TTC549 (cell line): Measurements from ENCODE around the gene FAM83C.

Experiments used
- FAIRE-seq: peaks from 2 replicates; lab custom pipeline; 2012; peaks lifted over from hg19 to GRCh38; lab: Jason Lieb, UNC

The FAM83C gene

DNA sequence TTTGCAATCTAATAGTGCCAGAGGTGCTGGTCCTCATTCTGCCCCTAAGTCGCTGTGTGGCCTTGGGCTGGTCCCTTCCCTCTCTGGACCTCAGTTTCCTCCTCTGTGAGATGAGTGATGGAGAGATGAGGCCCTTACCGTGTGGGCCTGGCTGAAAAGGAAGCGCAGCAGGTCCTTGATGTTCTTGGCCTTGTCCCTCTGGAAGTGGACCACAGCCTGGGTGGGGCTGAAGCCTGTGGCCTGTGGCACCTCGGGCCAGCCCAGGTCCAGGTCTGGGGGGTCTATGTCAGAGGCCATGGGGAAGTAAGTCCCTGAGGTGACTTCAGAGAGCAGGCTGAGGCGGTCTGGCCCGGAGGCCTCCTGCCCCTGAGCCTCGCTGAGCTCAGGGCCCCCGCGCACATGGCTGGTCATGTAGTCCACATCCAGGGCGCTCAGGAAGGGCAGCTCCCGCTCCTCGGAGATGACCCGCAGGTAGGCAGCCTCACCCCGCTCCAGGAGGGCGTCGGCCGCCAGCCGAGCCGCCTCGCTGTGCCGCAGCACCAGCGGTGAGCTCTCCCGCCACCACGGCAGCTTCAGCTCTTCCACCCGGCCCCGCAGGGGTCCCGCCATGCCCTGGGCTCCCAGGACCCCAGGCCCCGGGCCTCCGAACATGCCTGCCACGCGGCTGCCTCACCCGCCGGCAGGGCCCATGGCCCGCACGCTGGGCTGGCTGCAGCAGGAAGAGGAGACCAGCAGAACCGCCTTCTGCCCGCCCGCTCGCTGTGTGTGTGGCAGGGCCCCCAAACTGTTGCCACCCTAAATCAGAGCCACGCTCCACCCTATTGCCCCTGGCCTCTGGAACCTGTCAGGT is at the start of gene FAM83C:
Gene FAM83C, minus strand, starts transcription at position 772 of the 850 bp plus-strand sequence. Its CDS starts 121 bp downstream, at position 651.
- no peak for FAIRE-seq

DNA sequence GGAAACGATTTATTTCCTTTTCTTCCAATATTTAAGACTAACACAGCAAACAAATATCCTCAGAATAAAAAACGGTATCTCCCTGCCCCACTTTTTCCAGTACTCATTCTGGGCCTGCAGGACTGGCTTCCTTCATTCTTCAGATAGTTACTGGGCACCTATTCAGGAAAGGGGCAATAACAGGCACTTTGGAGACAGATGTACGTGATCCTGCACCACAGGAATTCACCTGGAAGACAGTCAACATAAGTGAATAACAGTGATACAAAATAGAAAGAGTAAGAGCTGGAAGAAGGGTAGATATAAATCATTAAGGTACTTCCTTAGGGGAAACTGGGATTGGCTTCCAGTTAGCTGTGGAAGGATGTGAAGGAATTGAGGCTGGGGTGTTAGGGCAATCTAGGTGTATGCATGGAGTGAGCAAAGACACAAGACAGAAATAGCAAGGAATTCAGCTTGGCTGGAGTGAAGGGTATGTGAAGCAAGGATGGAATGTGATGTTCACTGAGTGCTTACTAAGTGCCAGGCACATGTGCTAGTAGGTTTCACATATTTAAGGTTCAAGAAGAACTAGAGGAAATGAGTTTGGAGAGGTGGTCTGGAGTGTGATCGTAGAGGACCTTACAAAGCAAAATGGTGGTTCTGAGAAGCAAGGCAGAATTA is 49.3 kb upstream of the FAM83C start:
- no peak for FAIRE-seq

DNA sequence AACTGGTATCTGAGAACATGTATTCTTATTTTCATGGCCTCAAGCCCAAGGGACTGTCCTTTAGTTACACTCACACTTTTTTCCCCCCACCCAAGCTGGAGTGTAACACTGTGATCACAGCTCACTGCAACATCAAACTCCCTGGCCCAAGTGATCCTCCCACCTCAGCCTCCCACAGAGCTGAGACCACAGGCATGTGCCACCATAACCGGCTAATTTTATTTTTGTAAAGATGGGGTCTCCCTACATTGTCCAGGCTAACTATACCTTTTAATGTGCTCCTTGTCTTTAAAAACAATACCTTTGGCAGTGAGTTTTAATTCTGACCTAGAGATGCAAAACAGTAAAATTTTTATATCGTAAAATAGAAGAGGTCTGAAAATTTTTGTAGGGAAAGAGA is 48.2 kb upstream of the FAM83C start:
- no peak for FAIRE-seq

DNA sequence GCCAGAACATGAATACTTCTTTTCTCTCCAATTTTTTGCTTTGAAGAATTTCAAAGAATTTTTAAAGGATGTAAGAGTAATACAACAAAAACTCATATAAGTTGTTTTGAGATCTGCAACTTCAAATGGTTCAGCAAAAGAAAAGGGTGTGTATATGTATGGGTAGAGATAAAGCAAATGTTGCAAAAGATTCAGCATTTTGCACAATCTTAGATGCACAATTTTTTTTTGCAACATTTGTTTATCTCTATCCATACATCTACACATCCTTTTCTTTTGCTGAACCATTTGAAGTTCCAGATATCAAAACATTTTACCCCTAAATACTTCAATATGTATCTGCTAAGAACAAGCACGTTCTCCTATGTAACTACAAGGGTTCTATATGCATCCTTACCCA is 47.4 kb upstream of the FAM83C start:
- no peak for FAIRE-seq

DNA sequence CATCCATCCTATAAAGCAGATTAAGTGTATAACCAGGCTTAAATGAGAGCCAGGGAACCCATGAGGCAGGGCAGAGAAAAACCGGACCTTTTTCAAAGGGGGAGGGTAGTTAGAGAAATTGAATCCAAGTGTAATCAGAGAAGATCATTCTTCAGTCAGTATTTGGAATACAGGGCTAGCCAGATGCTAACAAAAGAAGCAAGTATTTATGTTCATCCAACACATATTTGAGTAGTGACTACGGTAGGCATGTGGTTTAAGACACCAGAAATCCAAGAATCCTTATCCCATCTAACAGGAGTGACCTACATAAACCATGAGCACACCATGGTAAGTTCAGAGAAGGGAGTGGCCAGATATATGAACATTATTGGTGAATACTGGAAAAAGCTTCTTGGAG is 46.8 kb upstream of the FAM83C start:
- no peak for FAIRE-seq

DNA sequence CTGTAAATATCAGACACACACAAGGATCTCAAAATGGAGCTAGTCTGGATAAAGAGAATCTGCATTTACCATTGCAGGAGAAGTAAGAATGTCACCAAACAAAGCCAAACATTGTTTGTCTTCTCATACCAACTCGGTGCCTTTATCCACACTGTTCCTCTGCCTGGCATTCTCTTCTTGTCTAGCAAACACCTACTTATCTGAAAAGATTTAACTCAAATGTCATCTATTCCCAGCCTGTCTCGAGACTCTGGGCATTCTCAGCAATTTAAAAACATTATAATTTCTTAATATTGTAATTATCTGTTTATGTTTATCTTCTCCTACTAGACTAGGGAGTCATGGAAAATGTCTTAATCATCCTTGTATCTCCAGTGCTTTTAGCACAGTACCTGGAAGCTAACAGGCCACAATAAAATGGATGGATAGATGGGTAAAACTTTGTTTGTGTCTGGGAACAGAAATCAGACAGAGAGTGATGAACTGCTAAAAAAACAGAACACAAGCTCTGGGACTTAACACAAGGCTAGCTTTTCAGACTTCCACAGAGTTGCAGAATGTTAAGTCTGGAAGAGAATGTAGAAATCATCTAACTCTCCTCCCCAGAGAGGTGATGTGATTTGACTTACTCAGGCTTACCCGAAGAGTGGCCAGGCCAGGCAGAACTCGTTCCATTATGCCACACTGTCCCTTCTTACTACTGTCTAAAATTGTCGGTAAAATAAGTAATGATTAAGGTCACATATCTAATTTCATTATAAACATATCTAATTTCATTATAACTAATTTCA is 42.3 kb upstream of the FAM83C start:
- no peak for FAIRE-seq

DNA sequence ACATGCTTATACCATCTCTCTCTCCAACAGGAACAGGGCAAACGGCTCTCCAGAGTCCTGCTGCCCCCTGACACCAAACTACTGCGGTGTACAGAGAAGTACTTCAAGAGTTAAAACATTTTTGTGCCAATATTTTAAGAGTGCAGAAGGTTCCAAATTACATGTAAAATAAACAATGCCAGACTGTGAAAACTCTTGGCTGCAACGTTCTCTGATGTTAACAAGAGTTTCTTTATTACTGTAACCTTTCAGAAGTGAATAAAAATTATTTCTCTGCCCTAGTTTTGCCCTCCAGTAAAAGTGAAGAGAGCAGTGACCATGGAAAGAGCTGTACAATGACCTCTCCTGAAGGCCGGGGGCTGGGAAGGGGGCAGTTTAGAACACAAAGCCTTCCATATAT is 41.4 kb upstream of the FAM83C start:
- no peak for FAIRE-seq

DNA sequence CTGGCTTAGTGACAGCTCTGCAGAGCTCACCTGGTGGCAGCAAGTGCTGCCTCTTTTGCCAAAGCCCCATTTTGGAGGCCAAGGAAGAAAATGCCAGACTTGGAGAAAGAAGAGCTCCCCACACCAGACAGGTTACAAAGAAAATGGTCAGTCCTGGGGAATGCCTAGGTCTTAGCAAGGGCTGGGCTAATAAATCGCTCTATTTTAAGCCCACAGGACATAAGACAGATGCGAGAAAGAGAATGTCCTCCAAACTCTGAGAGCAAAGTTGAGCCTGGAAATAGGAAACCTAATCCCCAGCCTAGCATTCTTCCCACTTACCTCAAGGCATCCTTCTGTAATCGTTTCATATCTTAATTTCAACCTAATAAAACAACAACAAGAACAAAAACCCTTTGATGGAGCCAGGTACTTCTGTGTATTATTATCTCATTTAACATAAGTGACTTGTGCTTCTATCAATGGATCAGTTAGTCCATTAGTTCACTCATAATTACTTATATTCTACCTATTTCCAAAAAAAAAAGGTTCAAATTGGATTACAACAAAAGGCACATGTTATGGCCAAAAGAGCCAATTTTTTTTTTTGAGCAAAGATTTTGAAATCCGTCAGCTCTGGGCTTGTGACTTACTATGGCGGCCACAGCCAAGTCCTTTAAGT is 40.4 kb upstream of the FAM83C start:
- no peak for FAIRE-seq

DNA sequence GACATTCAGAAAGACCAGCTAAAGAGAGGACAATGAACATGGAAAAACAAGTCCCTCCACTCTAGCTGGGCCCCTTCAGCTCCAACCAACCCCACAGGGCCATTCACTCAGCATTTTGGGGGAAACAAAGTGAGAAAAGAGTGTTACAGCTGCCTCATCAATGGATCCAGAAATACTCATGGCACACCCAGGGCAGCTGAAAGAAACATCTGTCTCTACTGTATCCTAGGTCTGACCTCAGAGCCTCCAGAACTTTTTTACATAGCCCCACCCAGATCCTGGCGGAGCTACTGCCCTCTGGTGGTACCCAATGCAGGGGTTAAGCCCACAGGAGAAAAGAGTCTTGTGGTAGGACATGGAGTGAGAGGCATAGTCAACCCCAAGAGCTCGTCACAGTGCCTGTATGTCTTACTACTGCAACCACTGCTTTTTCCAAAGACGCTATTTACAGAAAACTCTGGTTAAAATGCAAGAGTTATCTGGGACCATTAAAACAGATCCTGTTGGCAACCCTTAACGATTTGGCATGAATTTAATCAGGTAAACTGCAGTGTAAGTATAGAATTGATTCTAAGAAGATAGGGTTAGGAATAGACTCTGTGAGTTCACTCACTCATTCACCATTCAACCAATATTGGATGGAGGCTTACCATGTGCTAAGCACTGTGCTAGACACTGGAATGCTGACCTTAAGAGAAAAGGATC is 37.4 kb upstream of the FAM83C start:
- no peak for FAIRE-seq

DNA sequence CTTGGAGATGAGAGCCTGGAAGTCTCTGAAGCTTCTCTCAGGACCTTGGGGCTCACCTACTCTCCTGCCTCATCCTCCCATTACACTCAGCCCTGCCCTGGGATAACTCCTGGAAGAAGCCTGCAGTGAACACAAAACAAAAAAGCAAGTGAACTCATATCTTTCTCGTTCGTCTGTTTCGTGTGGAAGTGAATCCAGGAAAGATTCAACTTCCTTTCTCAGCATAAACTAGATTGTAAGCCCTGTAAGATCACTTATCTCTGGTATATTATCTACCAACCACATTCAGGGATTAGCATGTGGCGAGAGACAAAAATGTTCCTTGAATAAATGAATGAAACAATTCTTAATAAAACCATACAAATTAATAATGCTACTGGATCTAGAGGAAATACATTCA is 36.5 kb upstream of the FAM83C start:
- no peak for FAIRE-seq

DNA sequence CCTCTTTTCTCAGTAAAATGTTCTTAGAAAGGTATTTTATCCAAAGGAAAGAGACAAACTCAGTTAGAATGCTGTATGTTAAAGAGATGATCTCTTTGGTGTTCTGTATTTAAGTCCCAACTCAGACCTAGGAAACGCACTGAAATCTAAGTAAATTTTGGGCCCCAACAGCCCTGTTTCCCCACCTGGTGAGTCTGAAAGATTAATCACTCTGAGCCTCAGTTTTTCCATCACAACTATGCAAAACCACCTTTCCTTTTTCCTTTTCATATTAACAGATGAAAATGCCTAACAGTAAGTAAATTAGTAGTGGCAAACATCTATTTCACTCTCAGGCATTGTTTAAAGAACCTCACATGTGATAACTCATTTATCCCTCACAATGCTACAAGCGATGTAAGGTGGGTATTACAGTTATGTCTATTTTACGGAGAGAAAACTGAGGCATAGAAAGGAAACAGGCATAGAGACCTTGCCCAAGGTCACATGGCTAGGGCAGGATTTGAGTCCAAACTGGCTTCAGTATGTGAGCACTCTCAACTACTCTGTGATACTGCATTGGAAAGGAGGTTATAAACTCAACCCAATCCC is 36.0 kb upstream of the FAM83C start:
- FAIRE-seq = no peak

DNA sequence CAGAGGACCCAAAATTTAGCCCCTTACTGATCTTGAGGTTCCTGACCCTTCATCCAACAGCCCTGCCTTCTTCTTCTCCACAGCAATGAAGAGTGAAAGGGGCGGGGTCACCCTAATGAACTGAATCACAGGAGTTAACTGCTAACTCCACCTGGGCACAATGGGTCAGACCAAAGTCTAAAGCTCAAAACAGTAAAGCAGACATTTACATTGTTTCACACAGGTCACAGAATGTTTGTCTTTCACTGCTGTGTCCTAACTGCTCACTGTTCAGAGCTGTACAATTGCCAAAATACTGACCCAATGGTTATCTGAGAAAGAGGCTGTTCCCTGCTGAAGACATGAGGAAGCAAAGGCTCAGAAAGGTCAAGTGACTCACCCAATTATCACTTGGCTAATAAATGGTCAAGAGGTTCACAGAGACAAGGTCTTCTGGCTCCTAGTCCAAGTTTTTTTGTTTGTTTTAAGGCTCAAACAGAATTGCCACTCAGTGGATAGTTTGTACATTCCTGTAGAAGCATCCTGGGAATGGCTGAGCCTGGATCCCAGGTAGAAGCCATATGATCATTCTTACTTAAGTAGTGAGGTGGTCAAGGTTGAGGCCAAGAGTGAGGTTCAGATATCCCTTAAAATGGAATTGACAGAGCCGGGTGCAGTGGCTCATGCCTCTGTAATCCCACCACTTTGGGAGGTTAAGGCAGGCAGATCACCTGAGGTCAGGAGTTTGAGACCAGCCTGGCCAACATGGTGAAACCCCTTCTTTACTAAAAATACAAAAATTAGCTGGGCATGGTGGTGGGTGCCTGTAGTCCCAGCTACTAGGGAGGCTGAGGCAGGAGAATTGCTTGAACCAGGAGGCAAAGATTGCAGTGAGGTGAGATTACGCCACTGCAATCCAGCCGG is 35.1 kb upstream of the FAM83C start:
- no peak for FAIRE-seq

DNA sequence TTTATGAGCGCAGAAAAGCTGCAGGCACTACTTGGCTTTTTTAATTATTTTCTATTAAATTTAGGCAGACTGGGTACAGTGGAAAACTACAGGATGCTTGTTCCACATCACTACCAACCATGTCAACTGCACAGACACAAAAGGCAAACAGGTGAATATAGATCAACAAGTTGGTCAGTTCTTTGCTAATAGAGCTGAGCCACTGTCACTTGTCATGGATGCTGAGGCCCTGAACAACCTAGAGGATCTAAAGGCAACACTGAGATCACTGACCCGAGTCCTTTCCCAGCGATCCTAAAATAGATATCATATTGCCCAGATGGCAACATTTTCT is 34.5 kb upstream of the FAM83C start:
- no peak for FAIRE-seq

DNA sequence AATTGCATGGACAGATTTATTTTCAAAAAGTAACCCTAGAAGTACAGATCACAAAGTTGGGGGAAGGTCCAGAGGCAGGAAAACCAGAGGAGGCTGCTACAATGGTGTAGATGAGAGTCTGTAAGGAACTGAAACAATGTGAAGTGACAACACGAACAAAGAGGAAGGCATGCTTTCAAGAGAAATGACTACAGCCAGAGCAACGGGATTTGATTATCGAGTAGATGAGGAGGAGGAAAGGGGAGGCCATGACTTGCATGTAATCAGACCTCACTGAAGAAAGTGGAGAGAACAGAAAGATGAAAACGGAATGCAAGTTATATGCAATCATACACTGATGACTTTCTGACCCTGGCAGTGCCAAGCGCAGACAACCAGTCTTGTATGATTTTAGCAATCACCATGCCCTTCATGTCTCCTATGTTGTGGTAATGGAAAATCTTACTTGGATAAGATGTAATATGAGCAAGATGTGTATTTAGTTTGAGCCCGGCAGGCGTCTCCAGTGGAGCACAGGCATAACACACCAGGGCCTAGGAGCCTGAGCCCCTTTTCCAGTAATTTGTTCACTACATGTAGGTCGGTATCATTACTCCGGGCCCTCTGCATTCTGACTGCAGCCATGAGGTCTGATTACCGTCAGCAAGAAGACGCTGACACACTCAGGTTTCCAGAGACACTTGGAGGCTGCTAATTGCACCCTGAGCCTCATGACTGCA is 34.0 kb upstream of the FAM83C start:
- FAIRE-seq = no peak

DNA sequence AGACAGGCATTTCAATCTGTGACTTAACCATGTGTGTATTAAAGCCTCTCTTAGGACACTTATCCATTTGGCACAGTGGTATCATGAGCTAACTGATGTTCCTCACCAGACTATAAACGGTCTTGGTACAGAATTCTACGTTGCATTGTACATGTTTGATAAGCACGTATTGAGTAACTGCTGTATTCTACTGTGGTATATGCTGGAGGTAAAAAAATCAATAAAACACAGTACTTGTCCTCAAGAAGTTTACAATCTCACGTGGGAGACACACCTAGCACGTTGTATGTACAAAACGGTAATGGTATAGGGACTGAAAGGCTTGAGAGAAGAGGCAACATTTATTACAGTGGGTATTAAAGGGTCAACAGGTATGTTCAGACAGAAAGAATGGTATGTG is 33.2 kb upstream of the FAM83C start:
- no peak for FAIRE-seq

DNA sequence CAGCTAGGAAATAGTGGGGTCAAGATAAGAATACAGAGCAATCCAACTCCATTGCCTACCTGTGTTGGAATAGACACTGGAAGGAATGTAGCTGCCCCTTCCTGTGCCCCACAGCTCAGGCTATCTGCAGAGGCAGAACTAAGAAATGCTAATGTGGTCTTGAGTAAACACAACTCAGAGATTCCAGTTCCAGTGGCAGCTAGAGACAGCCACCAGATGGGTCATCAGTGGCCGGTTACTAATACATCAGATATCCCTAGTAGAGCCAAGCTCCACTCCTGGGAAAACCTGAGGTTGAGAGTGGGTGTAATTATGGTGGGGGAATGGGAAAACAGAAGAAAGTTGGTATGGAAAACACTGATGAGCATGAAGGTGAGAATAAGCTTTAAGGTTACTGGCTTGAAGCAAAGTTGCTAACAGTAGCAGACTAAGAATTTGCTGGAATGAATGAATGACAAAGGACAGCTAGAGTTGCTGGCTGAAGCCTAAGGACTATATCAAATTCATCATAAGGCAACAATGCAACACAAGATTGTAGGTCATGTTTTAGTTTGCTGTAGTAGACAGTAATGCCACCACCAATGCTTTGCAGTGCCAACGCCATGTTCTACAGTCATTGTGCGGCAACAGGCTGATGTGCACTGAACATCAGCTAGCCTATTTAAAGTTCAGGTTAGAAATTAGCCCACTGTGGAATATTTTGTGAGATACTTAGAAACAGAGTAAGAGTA is 28.3 kb upstream of the FAM83C start:
- FAIRE-seq = no peak

DNA sequence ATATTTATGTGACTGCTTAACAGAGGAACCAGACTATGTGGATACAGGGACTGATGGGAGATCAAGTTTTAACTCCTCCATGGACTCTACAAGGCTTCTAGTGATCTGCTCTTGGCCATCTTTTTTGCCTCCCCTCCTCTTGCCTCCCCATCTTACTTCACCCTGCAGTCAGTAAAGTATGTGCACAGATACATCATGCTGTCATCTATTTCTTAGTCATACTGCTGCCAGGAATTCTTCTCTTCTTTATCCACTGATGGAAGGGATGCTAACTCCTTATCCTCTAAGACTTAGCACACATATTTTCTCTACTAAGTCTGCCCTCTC is 27.6 kb upstream of the FAM83C start:
- no peak for FAIRE-seq

DNA sequence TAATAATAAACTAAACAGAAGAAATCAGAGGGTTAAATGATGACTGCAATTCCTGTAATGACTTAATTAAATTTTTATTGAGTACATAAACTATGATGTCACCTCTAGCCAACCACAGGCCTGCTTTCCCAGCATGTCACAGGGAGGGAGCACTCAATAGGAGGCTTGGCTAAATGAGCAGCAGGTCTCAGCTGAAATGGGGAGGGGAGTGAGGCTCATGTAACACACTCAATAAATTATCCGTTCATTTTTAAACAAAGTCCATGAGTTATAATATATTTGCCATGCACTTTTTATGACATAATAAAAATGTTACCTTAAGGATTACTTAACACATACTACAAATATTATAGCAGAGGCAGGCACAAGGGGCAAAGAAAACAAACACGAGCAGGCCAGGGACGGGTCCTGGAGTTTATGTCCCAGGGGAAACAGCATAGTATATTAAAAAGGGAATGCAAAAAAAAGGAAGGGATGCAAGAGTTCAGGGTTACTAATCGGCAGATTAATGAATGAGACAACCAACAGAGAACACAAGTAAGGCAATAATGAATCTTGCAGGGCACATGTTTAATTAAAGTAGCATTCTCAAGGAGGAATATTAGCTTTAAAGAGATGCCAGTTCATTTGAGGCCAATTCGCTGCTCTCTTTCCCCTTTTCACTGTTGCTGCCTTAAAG is 27.1 kb upstream of the FAM83C start:
- FAIRE-seq = no peak
